Common myeloid progenitor, CD34-positive (primary cell): ENCODE results near the gene SEMA3B.
A peak's percentile ranks its signal among the peaks of the same experiment; 100 is the strongest.

ENCODE experiments used
- CTCF ChIA-PET: fragments of 350-600 bp; sonication (Branson Sonifier 250); formaldehyde crosslinking; loops from one replicate; lab custom pipeline; 2021; ENCODE audit warnings: antibody characterized with exemption; lab: Charles Lee
- POLR2A ChIA-PET: fragments of 350-600 bp; sonication (Branson Sonifier 250); formaldehyde crosslinking; loops from one replicate; lab custom pipeline; 2021; ENCODE audit warnings: antibody characterized with exemption; lab: Charles Lee
- DNase-seq, 3 donors: peaks; one replicate each; pipeline versions ENCODE4 v3.0.0 to v3.0.0-alpha.2; 2013
- H3K27ac ChIP-seq, 2 experiments: 1 replicate in 1 of 2; 2 replicates in 1 of 2; pipeline ENCODE4 v1.7.0; 2013; ENCODE audit warnings: inconsistent platforms in 2 of 2, low read length in 2 of 2, mild to moderate bottlenecking in 2 of 2, low read depth in 1 of 2, moderate library complexity in 1 of 2; ENCODE audit not compliant: severe bottlenecking in 2 of 2, insufficient read depth in 1 of 2, poor library complexity in 1 of 2
- H3K27me3 ChIP-seq, 5 experiments: replicated peaks in 2 of 5; 1 replicate in 3 of 5; 2 replicates in 2 of 5; pipeline versions ENCODE4 v1.6.1 to v1.7.0; 2013; ENCODE audit warnings: low read length in 4 of 5, mild to moderate bottlenecking in 2 of 5, moderate library complexity in 2 of 5, inconsistent platforms in 1 of 5; ENCODE audit not compliant: insufficient read depth in 5 of 5, control insufficient read depth in 4 of 5
- H3K36me3 ChIP-seq, 4 experiments: 1 replicate in 2 of 4; 2 replicates in 2 of 4; pipeline versions ENCODE4 v1.6.1 to v1.7.0; 2013; ENCODE audit warnings: low read length in 3 of 4, control low read depth in 1 of 4, mild to moderate bottlenecking in 1 of 4; ENCODE audit not compliant: control insufficient read depth in 4 of 4, insufficient read depth in 4 of 4
- H3K4me1 ChIP-seq, 4 experiments: 1 replicate in 3 of 4; 2 replicates in 1 of 4; pipeline versions ENCODE4 v1.6.1 to v1.7.1; 2013; ENCODE audit warnings: low read length in 3 of 4, mild to moderate bottlenecking in 3 of 4, control low read depth in 1 of 4, inconsistent platforms in 1 of 4, moderate library complexity in 1 of 4; ENCODE audit not compliant: control insufficient read depth in 4 of 4, insufficient read depth in 4 of 4; ENCODE audit errors: control extremely low read depth in 1 of 4
- H3K4me3 ChIP-seq, 7 experiments: 1 replicate in 4 of 7; 2 replicates in 3 of 7; pipeline versions ENCODE4 v1.5.1 to v1.7.0; 2013; ENCODE audit warnings: mild to moderate bottlenecking in 7 of 7, low read length in 6 of 7, moderate library complexity in 6 of 7, inconsistent platforms in 2 of 7, low read depth in 2 of 7, control low read depth in 1 of 7; ENCODE audit not compliant: insufficient read depth in 4 of 7, control insufficient read depth in 1 of 7; ENCODE audit errors: extremely low read depth in 1 of 7
- H3K9me3 ChIP-seq, 5 experiments: 1 replicate in 4 of 5; 2 replicates in 1 of 5; pipeline versions ENCODE4 v1.6.1 to v1.7.1; 2013; ENCODE audit warnings: low read length in 4 of 5, mild to moderate bottlenecking in 2 of 5, inconsistent platforms in 1 of 5, low read depth in 1 of 5, moderate library complexity in 1 of 5; ENCODE audit not compliant: control insufficient read depth in 4 of 5, insufficient read depth in 2 of 5; ENCODE audit errors: control extremely low read depth in 1 of 5
- WGBS: methylation state at CpG from one replicate; pipeline ENCODE4 v1.1.5; 2013; ENCODE audit not compliant: insufficient coverage; 5-methylcytosine and 5-hydroxymethylcytosine counted together

SEMA3B gene

DNA sequence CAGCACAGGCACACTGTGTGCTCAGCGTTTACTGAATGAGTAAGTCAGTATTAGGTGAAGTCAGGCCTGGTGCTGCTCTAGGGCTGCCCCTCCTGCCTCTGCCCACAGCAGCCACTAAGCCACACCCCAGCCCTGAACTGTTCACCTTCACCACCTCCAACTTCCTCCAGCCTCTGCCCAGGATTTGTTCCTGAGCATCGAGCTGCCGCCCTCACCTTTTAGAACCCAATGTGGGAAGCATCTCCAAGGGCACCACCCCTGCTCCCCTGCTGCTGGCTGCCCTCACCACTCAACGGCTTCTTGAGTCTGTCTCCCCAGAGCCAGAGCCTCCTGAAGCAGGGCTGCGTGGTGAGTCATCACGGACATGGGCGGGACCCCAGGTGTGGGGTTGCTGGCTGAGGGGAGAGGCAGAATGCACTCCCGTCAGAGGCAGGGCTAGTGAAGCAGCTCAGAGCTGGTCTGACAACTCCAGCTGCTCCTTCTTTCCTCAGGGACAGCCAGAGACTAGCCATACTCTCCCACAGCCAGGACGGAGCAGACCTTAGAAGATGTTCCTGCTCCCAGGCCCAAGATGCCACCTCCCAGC, 47.8 kb downstream of the SEMA3B start:
- 88% methylated on average over 7 of the region's 9 CpGs for WGBS
- no peak for DNase-seq
- ChIA-PET CTCF (interaction anchor here (6.7 to 11.6 kb wide), 2 partner anchors 11 to 18 kb away, joined by 46 to 105 read pairs; partner anchors contain the start of genes HYAL1, HYAL3 and NAA80), POLR2A (no interaction called here)
- H3K4me1 ChIP-seq: peaks cover 2 to 44% (median 34%) of the 10 kb centered on the region in 4 experiments
- H3K9me3 ChIP-seq: no peaks in the 10 kb centered on the region
- no peak overlapping the region for H3K4me3 ChIP-seq
- peaks cover 0 to 37% (median 10%) of the 10 kb centered on the region in 4 experiments for H3K36me3 ChIP-seq
- no peaks in the 10 kb centered on the region for H3K27me3 ChIP-seq
- no peak overlapping the region for H3K27ac ChIP-seq

DNA sequence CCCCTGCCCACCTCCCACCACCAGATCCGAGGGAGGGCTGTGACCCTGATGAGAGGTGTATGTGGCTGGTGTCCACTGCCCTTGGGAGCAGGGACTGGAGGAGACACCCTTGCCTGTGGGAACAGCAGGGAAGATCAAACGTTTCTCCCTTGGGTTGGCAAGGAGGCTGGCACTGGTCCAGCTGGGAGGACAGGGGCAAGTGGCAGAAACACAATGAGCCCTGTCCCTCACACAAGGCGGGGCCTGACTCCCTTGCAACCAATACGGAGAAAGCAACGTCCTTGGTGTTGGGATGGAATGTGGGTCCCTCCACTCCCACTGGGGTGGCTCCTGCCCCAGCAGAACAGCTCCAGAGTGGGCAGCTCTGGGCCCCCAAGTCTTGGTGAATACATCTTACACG, 48.4 kb downstream of the SEMA3B start:
- DNase-seq: no peak
- peaks cover 0 to 37% (median 10%) of the 10 kb centered on the region in 4 experiments for H3K36me3 ChIP-seq
- no peaks in the 10 kb centered on the region for H3K9me3 ChIP-seq
- peaks cover 2 to 50% (median 40%) of the 10 kb centered on the region in 4 experiments for H3K4me1 ChIP-seq
- no peaks in the 10 kb centered on the region for H3K27me3 ChIP-seq
- no peak overlapping the region for H3K4me3 ChIP-seq
- ChIA-PET CTCF (interaction anchor here (6.7 to 11.6 kb wide), 2 partner anchors 11 to 19 kb away, joined by 46 to 105 read pairs; partner anchors contain the start of genes HYAL1, HYAL3 and NAA80), POLR2A (no interaction called here)
- 90% methylated on average over 4 of the region's 6 CpGs for WGBS
- peak overlapping the region in 1 of 2 experiments; percentile 25 for H3K27ac ChIP-seq

DNA sequence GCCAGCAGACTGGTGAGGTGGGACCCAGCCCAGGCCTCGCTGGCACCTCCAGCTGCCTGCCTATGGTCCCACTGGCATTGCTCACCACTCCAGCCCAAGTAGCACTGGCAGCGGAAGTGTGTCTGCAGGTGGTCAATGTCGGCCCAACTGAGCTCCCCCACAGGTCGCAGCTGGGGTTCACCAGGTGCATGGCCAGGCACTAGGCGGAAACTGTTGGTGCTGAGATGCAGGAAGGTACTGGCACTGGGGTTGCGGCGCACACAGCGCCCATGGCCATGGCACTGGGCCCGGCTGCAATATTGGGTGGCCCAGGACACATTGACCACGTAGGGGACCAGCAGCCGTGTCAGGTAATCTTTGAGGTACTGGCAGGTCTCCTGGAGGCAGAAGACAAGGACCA, 49.2 kb downstream of the SEMA3B start:
- no peaks in the 10 kb centered on the region for H3K9me3 ChIP-seq
- H3K27ac ChIP-seq: peak overlapping the region in 1 of 2 experiments; percentile 25
- H3K4me3 ChIP-seq: peak overlapping the region in 1 of 7 experiments; percentile 14
- ChIA-PET POLR2A (no interaction called here), CTCF (interaction anchor here (1.2 to 11.6 kb wide), 5 partner anchors 10 to 124 kb away, joined by 3 to 105 read pairs (median 6); partner anchors contain the start of genes HYAL1, HYAL3, NAA80 and TUSC2)
- no peaks in the 10 kb centered on the region for H3K27me3 ChIP-seq
- peaks cover 0 to 37% (median 10%) of the 10 kb centered on the region in 4 experiments for H3K36me3 ChIP-seq
- H3K4me1 ChIP-seq: peaks cover 2 to 58% (median 48%) of the 10 kb centered on the region in 4 experiments
- DNase-seq: no peak
- 78% methylated on average over 9 of the region's 11 CpGs for WGBS

DNA sequence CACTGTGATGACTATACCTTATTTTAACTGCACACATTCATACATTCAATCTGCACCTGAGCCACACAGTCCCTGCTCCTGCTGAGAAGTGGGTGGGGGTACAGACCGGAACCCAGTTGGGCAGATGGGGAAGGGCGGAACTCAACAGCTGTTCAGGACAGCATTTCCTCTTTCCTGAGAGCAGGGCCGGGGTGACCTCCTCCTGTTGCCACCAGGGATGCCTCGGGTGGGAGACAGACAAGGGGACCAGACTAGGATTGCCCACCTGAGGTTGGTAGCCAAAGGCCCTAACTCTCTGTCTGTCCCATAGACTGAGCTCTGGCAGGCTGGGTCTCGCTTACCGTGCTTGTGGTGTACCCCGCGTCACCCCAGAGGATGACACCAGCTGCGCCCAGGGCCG, 49.7 kb downstream of the SEMA3B start:
- Histone ChIP-seq H3K27me3 (no peaks in the 10 kb centered on the region), H3K36me3 (peaks cover 0 to 37% (median 10%) of the 10 kb centered on the region in 4 experiments), H3K27ac (no peak overlapping the region), H3K9me3 (no peaks in the 10 kb centered on the region), H3K4me3 (peak overlapping the region in 2 of 7 experiments; percentile 6 to 14), H3K4me1 (peaks cover 2 to 63% (median 52%) of the 10 kb centered on the region in 4 experiments)
- CTCF ChIA-PET: interaction anchor here (1.1 to 11.6 kb wide), 8 partner anchors 10 to 124 kb away, joined by 3 to 105 read pairs (median 4); partner anchors contain the start of genes HYAL1, HYAL3, NAA80 and TUSC2
- DNase-seq: peak in 2 of 3 donors; percentile 40 to 49
- 60% methylated on average over 5 of the region's 10 CpGs for WGBS
- POLR2A ChIA-PET: no interaction called here

DNA sequence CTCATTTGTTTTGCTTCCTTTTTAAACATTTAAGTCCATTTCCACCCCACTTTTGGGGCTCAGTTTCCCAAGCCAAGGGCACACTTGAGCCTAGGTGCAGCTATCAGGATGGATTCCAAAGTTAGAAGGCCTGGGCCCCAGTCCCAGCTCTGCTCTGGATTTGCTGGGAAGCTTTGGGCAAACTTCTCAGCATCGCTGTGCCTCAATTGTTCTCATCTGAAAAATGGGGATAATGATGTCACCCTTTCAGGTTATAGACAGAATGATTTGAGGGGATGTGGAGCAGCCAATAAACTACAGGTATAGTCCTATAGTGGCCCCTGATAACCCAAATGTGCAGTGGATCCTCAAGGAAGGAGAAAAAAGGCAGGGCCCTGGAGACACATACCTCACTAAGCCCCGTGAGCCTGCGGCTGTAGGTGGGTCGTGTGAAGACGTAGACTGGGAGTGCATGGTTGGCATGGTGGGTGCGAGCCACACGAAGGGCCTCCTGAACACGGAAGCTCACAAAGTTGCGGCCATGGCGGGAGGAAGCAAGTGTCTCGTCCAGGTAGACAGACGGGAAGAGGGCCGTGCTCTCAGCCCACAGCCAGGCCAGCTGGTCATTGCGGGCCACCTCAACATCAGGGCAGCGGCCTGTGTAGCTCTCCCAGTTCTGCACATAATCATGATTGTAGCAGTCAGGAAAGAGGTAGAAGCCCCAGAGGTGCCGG, 50.4 kb downstream of the SEMA3B start:
- DNase-seq: no peak
- peaks cover 0 to 37% (median 11%) of the 10 kb centered on the region in 4 experiments for H3K36me3 ChIP-seq
- 97% methylated on average over 14 of the region's 16 CpGs for WGBS
- no peaks in the 10 kb centered on the region for H3K9me3 ChIP-seq
- CTCF ChIA-PET: interaction anchor here (1.1 to 11.6 kb wide), 9 partner anchors 9 to 73 kb away, joined by 3 to 105 read pairs (median 6); partner anchors contain the start of genes HYAL1, HYAL3, NAA80 and TUSC2
- H3K27me3 ChIP-seq: no peaks in the 10 kb centered on the region
- POLR2A ChIA-PET: no interaction called here
- no peak overlapping the region for H3K27ac ChIP-seq
- peak overlapping the region in 1 of 7 experiments; percentile 6 for H3K4me3 ChIP-seq
- H3K4me1 ChIP-seq: peaks cover 2 to 66% (median 54%) of the 10 kb centered on the region in 4 experiments

DNA sequence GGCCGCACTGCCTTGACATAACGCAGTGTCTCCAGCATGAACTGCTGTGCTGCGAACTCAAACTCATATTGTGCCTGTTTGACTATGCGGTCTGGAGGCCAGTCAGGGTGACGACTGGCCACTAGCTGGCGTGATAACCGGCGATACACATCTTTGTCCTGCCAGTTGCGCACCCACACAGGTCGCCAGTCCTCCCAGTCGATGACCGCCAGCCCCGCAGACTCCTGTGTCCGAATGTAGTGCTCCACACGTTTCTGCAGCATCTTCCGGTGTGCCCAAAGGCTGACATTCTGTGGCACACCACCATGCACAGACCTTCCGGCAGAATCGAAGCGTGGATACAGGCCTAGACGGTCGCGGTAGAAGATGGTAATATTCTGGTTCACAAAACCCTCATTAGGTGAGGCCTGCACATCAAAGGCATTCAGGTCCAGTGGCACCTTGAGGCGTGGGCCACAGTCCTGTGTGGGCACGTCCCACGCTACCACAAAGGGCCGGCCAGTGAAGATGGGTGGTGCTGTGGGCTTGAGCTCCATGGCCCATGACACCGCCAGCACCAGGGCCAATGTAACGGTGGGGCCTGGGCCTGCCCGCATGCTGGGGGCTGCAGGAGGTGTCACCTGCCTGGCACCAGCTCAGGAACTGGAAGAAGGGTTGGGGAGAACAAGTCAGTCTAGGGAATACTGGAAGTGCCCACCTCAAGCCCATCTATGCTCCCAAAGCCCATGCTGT, 51.1 kb downstream of the SEMA3B start:
- DNase-seq: no peak
- 96% methylated on average over 29 of the region's 29 CpGs for WGBS
- Histone ChIP-seq H3K27me3 (no peaks in the 10 kb centered on the region), H3K36me3 (peaks cover 0 to 38% (median 13%) of the 10 kb centered on the region in 4 experiments), H3K4me1 (peaks cover 2 to 67% (median 56%) of the 10 kb centered on the region in 4 experiments), H3K27ac (peak overlapping the region in 1 of 2 experiments; percentile 99), H3K4me3 (peak overlapping the region in 6 of 7 experiments; percentile 69 to 88 (median 84)), H3K9me3 (no peaks in the 10 kb centered on the region)
- ChIA-PET CTCF (interaction anchor here (0.7 to 11.6 kb wide), 10 partner anchors 8 to 61 kb away, joined by 3 to 105 read pairs (median 5); partner anchors contain the start of genes HYAL1, HYAL3, NAA80 and NPRL2), POLR2A (interaction anchor here (0.6 kb wide), 1 partner anchor 14 kb away, joined by 3 read pairs; no protein-coding TSS in a partner anchor)
